HUES48 (cell line): ENCODE data around the gene SULT2A1.
"Not testable (repeated sequence)": the region's sequence is repeated elsewhere in the genome, so short reads cannot be mapped to it uniquely, and the experiment has no call there.

ENCODE experiments used
- H3K27ac ChIP-seq: one replicate; pipeline ENCODE4 v1.7.0; 2013; ENCODE audit warnings: low read depth, low read length, inconsistent platforms
- H3K27me3 ChIP-seq: 2 replicates; pipeline ENCODE4 v1.6.1; 2013; ENCODE audit warnings: mild to moderate bottlenecking, low read length; ENCODE audit not compliant: control insufficient read depth, insufficient read depth
- H3K36me3 ChIP-seq: 2 replicates; pipeline ENCODE4 v1.6.1; 2013; ENCODE audit warnings: low read length; ENCODE audit not compliant: control insufficient read depth, insufficient read depth
- H3K4me1 ChIP-seq: 2 replicates; pipeline ENCODE4 v1.6.1; 2013; ENCODE audit warnings: mild to moderate bottlenecking, low read length; ENCODE audit not compliant: control insufficient read depth, insufficient read depth
- H3K4me3 ChIP-seq: 2 replicates; pipeline ENCODE4 v1.5.1; 2013; ENCODE audit warnings: mild to moderate bottlenecking, low read depth, low read length
- H3K9ac ChIP-seq: 2 replicates; pipeline ENCODE4 v1.6.1; 2013; ENCODE audit warnings: mild to moderate bottlenecking, low read depth, low read length, moderate library complexity
- H3K9me3 ChIP-seq: 2 replicates; pipeline ENCODE4 v1.6.1; 2013; ENCODE audit warnings: low read length; ENCODE audit not compliant: control insufficient read depth, insufficient read depth

SULT2A1 gene

DNA sequence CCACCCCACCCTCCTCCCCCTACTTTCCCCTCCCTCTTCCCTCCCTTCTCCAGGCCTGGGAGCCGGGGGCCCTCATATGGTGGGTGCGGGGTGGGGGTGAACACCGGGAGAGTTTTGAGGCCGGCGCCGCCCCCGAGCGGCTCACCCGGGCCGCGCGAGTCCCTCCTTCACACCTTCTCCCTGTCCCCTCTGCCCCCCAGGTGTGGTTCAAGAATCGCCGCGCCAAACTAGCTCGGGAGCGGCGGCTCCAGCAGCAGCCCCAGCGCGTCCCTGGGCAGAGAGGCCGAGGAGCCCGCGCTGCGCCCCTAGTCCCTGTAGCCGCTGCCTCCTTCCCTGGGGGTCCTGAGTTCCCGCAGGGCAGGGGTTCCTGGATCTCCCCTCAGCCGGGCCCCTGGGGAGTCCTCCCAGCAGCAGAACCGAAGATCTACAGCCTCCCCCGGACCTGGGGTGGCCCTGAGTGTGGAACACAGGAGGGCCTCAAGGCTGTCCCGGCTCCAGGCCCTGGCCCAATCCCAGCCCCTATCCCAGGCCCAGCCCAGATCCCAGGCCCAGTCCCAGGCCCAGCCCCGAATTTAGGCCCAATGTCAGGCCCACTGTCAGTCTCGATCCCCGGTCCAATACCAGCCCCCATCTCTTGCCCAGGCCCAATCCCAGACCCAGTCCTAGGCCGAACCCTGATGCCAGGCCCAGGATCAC, 25.4 kb downstream of the SULT2A1 start:
- peaks cover 5% of the 10 kb centered on the region for H3K4me1 ChIP-seq
- H3K27ac ChIP-seq, result no peak overlapping the region
- no peaks in the 10 kb centered on the region for H3K27me3 ChIP-seq
- H3K9me3 ChIP-seq, result no peaks in the 10 kb centered on the region
- no peaks in the 10 kb centered on the region for H3K36me3 ChIP-seq
- no peak overlapping the region for H3K4me3 ChIP-seq
- H3K9ac ChIP-seq, result no peak overlapping the region

- H3K27me3 ChIP-seq, H3K9ac ChIP-seq, H3K27ac ChIP-seq, H3K9me3 ChIP-seq, H3K4me3 ChIP-seq, H3K4me1 ChIP-seq, H3K36me3 ChIP-seq: not testable (repeated sequence)
Measured at GRCh38 chr19:47859838-47860237, 26.3 kb downstream of the SULT2A1 start.

DNA sequence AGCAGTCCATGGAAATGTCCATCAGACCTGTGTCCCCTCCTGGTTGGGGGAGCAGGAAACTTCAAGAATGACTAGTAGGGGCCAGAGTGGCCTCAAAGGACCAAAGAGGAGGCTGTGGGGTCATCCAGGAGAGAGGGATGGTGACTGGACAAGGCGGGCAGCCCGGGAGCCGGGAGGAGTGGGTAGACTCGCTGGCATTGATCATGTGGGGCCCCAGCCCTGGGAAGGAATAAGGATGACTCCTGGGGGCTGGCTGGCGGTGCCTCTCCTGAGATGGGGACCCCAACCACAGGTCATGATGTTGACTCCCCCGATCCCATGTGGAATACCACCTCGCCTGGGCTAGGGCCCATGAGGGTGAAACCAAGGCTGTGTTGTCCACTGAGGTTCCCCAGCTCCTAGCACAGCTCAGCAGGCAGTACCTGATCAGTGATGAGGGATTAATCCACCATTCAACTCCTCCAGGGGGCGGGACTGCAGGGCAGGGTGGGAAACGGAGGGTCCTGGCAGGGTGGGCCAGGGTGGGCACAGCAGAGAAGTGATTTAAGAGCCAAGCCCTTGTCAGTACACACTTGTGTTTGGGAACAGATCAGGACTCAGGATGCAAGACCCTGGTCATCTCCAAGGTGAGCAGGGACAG, 27.3 kb downstream of the SULT2A1 start, which contains the start of gene TPRX2:
TSS of gene TPRX2 (plus strand) at position 590 of the 640 bp plus-strand sequence. CDS start at position 602, 12 bp downstream.
- H3K4me3 ChIP-seq, H3K9me3 ChIP-seq, H3K4me1 ChIP-seq, H3K27me3 ChIP-seq, H3K27ac ChIP-seq, H3K36me3 ChIP-seq, H3K9ac ChIP-seq: not testable (repeated sequence)

GRCh38 chr19:47858231-47858630, 27.9 kb downstream of the SULT2A1 start:
- H3K9me3 ChIP-seq, H3K27ac ChIP-seq, H3K27me3 ChIP-seq, H3K4me3 ChIP-seq, H3K9ac ChIP-seq, H3K36me3 ChIP-seq, H3K4me1 ChIP-seq: not testable (repeated sequence)

DNA sequence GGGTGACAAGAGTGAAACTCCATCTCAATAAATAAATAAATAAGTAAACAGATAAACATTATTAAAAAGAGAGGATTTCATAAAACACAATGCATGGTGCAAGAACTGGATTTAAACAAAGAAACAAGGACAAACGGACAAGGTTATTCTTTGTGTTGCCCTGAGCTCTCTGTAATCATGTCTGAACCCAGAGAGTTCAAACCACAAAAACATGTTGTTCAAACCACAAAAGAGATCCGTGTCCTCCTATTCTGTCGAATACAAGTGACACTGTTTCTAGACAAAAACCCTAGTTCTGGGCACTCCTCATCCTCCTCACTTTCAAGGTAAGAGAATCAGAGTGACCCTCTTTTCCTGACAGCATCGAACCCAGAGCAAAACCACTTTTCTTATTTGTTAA, 31.7 kb downstream of the SULT2A1 start:
- no peaks in the 10 kb centered on the region for H3K27me3 ChIP-seq
- peaks cover 14% of the 10 kb centered on the region for H3K4me1 ChIP-seq
- no peaks in the 10 kb centered on the region for H3K36me3 ChIP-seq
- no peak overlapping the region for H3K9ac ChIP-seq
- H3K4me3 ChIP-seq, result no peak overlapping the region
- H3K9me3 ChIP-seq, result no peaks in the 10 kb centered on the region
- H3K27ac ChIP-seq, result no peak overlapping the region

- H3K36me3 ChIP-seq, result no peaks in the 10 kb centered on the region
- no peak overlapping the region for H3K4me3 ChIP-seq
- H3K9ac ChIP-seq, result no peak overlapping the region
- H3K27ac ChIP-seq, result no peak overlapping the region
- H3K27me3 ChIP-seq, result no peaks in the 10 kb centered on the region
- H3K9me3 ChIP-seq, result no peaks in the 10 kb centered on the region
- peaks cover 14% of the 10 kb centered on the region for H3K4me1 ChIP-seq
Measured at GRCh38 chr19:47853003-47853402, 33.1 kb downstream of the SULT2A1 start.

GRCh38 chr19:47848823-47849473, 37.2 kb downstream of the SULT2A1 start:
- Histone ChIP-seq H3K4me1 (peaks cover 14% of the 10 kb centered on the region), H3K27ac (peak overlapping the region; percentile 93), H3K9me3 (no peaks in the 10 kb centered on the region), H3K27me3 (no peaks in the 10 kb centered on the region), H3K9ac (peak overlapping the region; percentile 63), H3K36me3 (no peaks in the 10 kb centered on the region), H3K4me3 (peak overlapping the region; percentile 53)

GRCh38 chr19:47848425-47848822, 37.7 kb downstream of the SULT2A1 start:
- H3K4me3 ChIP-seq, result peak overlapping the region; percentile 53
- H3K27ac ChIP-seq, result peak overlapping the region; percentile 93
- H3K36me3 ChIP-seq, result no peaks in the 10 kb centered on the region
- peak overlapping the region; percentile 63; the same call in 1 of the 2 replicates for H3K9ac ChIP-seq
- no peaks in the 10 kb centered on the region for H3K9me3 ChIP-seq
- peaks cover 14% of the 10 kb centered on the region for H3K4me1 ChIP-seq
- no peaks in the 10 kb centered on the region for H3K27me3 ChIP-seq

- H3K27ac ChIP-seq, result no peak overlapping the region
- 0 out of 2 replicates have a peak, but pooled peaks cover 6% of the 10 kb centered on the region for H3K4me1 ChIP-seq
- H3K36me3 ChIP-seq, result no peaks in the 10 kb centered on the region
- no peak overlapping the region for H3K9ac ChIP-seq
- no peaks in the 10 kb centered on the region for H3K9me3 ChIP-seq
- no peak overlapping the region for H3K4me3 ChIP-seq
- H3K27me3 ChIP-seq, result no peaks in the 10 kb centered on the region
Measured at GRCh38 chr19:47842941-47843340, 43.2 kb downstream of the SULT2A1 start.

- Histone ChIP-seq H3K4me1 (0 out of 2 replicates have a peak, but pooled peaks cover 6% of the 10 kb centered on the region), H3K36me3 (no peaks in the 10 kb centered on the region), H3K9ac (no peak overlapping the region), H3K27me3 (no peaks in the 10 kb centered on the region), H3K9me3 (no peaks in the 10 kb centered on the region), H3K4me3 (no peak overlapping the region), H3K27ac (peak overlapping the region; percentile 14)
Measured at GRCh38 chr19:47839913-47840312, 46.2 kb downstream of the SULT2A1 start.

DNA sequence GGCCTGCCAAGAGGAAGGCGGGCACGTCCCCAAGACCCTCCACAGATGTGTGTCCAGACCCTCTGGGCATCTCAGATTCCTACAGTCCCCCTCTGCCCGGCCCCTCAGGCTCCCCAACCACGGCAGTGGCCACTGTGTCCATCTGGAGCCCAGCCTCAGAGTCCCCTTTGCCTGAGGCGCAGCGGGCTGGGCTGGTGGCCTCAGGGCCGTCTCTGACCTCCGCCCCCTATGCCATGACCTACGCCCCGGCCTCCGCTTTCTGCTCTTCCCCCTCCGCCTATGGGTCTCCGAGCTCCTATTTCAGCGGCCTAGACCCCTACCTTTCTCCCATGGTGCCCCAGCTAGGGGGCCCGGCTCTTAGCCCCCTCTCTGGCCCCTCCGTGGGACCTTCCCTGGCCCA, 46.7 kb downstream of the SULT2A1 start:
- no peak overlapping the region for H3K9ac ChIP-seq
- 0 out of 2 replicates have a peak, but pooled peaks cover 6% of the 10 kb centered on the region for H3K4me1 ChIP-seq
- no peaks in the 10 kb centered on the region for H3K36me3 ChIP-seq
- no peak overlapping the region for H3K4me3 ChIP-seq
- H3K27me3 ChIP-seq, result no peaks in the 10 kb centered on the region
- H3K27ac ChIP-seq, result peak overlapping the region; percentile 14
- H3K9me3 ChIP-seq, result no peaks in the 10 kb centered on the region
